SJSA1 (cell line): ENCODE results near the gene ATP6V0A1. TPM values are rescaled to one million over a fixed set of nuclear protein-coding genes. Genes with fewer than 3 reads are reported as not detected.
"Not testable (repeated sequence)": the region's sequence is repeated elsewhere in the genome, so short reads cannot be mapped to it uniquely, and the experiment has no call there.

Experiments used
- DNase-seq, 2 experiments: peaks; one replicate each; pipeline ENCODE4 v3.0.0-alpha.2; 2015 to 2020; ENCODE audit warnings: low spot score in 2 of 2, low read depth in 1 of 2
- H3K27ac ChIP-seq: fragments of 250-450 bp; sonication (Bioruptor Pico); 2 replicates; pipeline ENCODE4 v1.5.1; 2020; ENCODE audit warnings: mild to moderate bottlenecking, moderate library complexity
- H3K27me3 ChIP-seq: fragments of 250-450 bp; sonication (Bioruptor Pico); replicated peaks from 2 replicates; pipeline ENCODE4 v1.5.1; 2020; ENCODE audit warnings: mild to moderate bottlenecking, moderate library complexity
- H3K36me3 ChIP-seq: fragments of 250-450 bp; sonication (Bioruptor Pico); 2 replicates; pipeline ENCODE4 v1.5.1; 2020; ENCODE audit warnings: mild to moderate bottlenecking
- H3K4me1 ChIP-seq: fragments of 250-450 bp; sonication (Bioruptor Pico); replicated peaks from 2 replicates; pipeline ENCODE4 v1.6.1; 2021; ENCODE audit warnings: mild to moderate bottlenecking
- H3K4me3 ChIP-seq: fragments of 250-450 bp; sonication (Bioruptor Pico); 2 replicates; pipeline ENCODE4 v1.5.1; 2020; ENCODE audit warnings: mild to moderate bottlenecking
- H3K9me3 ChIP-seq: fragments of 250-450 bp; sonication (Bioruptor Pico); replicated peaks from 2 replicates; pipeline ENCODE4 v1.5.1; 2020; ENCODE audit warnings: mild to moderate bottlenecking
- total RNA-seq: library from RNA; depleted of rRNA; stranded (reverse); fragments of >200 nt; shearing (Covaris generic); gene quantifications from 2 replicates; pipeline ENCODE4 v1.2.3, GENCODE V29; 2014

ATP6V0A1 gene
- total RNA-seq, 1 experiment from 2014 or later = 14.8 TPM

DNA sequence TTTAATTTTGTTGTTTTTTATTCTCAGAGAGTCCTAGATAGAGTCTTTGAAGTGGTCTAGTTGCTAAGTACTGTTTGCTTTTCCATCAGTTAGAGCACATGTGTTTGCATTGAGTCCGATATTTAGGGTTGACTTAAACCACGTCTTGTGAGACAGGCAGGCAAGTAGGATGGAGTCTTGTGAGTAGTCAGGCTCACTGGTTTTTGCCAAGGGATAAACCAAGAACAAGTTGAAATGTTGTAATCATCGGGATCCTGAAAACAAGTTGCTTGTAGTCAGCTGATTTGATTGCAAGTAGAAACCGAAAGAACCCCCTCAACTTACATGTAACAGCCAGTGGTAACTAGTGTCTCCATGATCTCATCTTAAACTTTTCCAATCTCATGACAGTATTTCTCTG lies 17.2 kb downstream of the ATP6V0A1 start:
- no peak for DNase-seq
- Histone ChIP-seq H3K27ac (no peak overlapping the region), H3K4me3 (no peak overlapping the region), H3K4me1 (peaks cover 11% of the 10 kb centered on the region), H3K27me3 (no peaks in the 10 kb centered on the region), H3K36me3 (peaks cover 65% of the 10 kb centered on the region), H3K9me3 (no peaks in the 10 kb centered on the region)

DNA sequence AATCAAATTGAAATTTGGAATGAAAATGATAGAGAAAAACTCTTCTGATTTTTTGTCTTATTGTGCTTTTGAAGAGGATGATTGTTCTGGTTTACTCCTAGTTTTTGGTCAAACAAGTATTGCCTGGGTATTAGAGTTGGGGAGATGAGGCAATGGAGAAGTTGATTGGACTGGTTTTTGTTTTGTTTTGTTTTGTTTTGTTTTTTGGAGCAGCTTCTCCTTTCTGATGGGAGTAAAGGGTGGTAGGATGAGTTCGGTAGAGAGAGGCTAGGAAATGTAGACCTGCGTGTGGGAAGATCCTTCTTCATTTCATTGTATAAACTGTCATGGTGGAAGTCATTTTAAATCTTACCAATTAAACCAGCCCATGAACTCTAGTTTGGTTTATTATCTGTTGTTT lies 17.7 kb downstream of the ATP6V0A1 start:
- no peak overlapping the region for H3K27ac ChIP-seq
- H3K27me3 ChIP-seq = no peaks in the 10 kb centered on the region
- H3K36me3 ChIP-seq = peaks cover 67% of the 10 kb centered on the region
- no peak for DNase-seq
- H3K4me3 ChIP-seq = no peak overlapping the region
- H3K9me3 ChIP-seq = no peaks in the 10 kb centered on the region
- H3K4me1 ChIP-seq = peaks cover 11% of the 10 kb centered on the region

DNA sequence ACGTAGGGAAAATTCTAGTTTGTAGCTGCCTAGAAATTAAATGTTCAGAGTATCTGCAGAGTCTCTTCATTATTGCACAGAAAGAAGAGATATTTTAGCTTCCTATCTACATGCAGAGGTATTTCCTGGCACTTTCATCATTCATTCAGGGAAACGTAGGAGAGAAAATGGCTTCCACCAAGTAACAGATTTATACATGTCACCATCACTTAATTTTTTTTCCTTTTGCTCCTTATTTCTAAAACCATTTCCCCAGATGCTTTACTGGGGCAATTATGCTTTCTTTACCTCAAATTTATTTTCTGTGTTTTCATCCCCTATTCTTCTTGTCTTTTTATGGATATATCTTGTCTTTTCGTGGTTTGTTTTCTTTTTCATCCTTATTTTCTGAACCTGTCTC lies 18.5 kb downstream of the ATP6V0A1 start:
- Histone ChIP-seq H3K4me3 (no peak overlapping the region), H3K36me3 (peaks cover 69% of the 10 kb centered on the region), H3K27ac (no peak overlapping the region), H3K9me3 (no peaks in the 10 kb centered on the region), H3K4me1 (peaks cover 11% of the 10 kb centered on the region), H3K27me3 (no peaks in the 10 kb centered on the region)
- DNase-seq = no peak

- H3K9me3 ChIP-seq, H3K4me3 ChIP-seq, H3K4me1 ChIP-seq, H3K27me3 ChIP-seq, H3K27ac ChIP-seq, DNase-seq: not testable (repeated sequence)
- H3K36me3 ChIP-seq = peaks cover 69% of the 10 kb centered on the region
Measured at GRCh38 chr17:42477824-42478223, 19.1 kb downstream of the ATP6V0A1 start.

DNA sequence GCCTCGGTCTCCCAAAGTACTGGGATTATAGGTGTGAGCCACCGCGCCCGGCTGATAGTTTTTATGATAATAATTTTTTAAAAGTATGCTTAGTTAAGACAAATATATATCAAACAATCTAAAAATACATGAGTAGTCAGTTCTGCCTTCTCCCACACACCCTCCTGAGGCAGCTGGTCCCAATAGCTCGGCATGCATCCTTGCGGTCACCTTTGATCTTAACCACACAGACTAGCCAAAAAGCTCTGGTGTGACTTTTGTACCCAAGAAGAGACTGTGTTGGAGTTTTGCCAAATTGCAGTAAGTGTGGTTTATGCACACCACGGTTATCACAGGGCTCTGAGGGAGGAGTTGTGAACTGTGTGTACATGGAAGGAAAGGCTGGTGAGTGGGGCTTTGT lies 25.6 kb downstream of the ATP6V0A1 start:
- Histone ChIP-seq H3K9me3 (no peaks in the 10 kb centered on the region), H3K36me3 (peaks cover 73% of the 10 kb centered on the region), H3K27me3 (no peaks in the 10 kb centered on the region), H3K4me3 (no peak overlapping the region), H3K27ac (no peak overlapping the region), H3K4me1 (no peaks in the 10 kb centered on the region)
- DNase-seq = no peak

- H3K36me3 ChIP-seq = peaks cover 79% of the 10 kb centered on the region
- H3K4me1 ChIP-seq = no peaks in the 10 kb centered on the region
- no peak overlapping the region for H3K4me3 ChIP-seq
- H3K27ac ChIP-seq = no peak overlapping the region
- H3K9me3 ChIP-seq = no peaks in the 10 kb centered on the region
- H3K27me3 ChIP-seq = no peaks in the 10 kb centered on the region
- no peak for DNase-seq
Measured at GRCh38 chr17:42485680-42486079, 27.0 kb downstream of the ATP6V0A1 start.

DNA sequence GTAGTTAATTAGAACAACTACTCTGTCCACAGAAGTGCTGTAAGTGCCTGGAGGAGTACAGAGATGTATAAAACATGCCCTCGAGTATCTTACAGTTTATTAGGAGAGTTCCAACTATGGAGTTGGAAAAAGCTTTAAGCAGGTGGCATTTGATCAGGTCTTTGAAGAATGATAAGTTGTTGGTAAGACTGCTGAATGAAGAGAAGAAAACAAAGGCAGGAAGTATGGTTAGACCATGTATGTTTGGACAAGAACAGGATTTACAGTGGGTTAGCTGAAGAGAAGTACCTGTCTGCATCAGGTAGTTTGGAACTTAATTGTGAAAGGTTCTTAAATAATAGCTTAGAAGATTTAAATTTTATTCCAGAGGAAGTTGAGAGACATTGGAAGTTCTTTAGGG lies 29.4 kb downstream of the ATP6V0A1 start:
- H3K4me3 ChIP-seq = no peak overlapping the region
- H3K4me1 ChIP-seq = no peaks in the 10 kb centered on the region
- no peak overlapping the region for H3K27ac ChIP-seq
- no peaks in the 10 kb centered on the region for H3K9me3 ChIP-seq
- H3K36me3 ChIP-seq = peaks cover 78% of the 10 kb centered on the region
- no peak for DNase-seq
- no peaks in the 10 kb centered on the region for H3K27me3 ChIP-seq

GRCh38 chr17:42493319-42493718 lies 34.6 kb downstream of the ATP6V0A1 start:
- Histone ChIP-seq H3K9me3 (no peaks in the 10 kb centered on the region), H3K27me3 (no peaks in the 10 kb centered on the region), H3K36me3 (peaks cover 61% of the 10 kb centered on the region), H3K4me1 (no peaks in the 10 kb centered on the region), H3K27ac (no peak overlapping the region), H3K4me3 (no peak overlapping the region)
- no peak for DNase-seq

GRCh38 chr17:42494673-42495072 lies 36.0 kb downstream of the ATP6V0A1 start:
- Histone ChIP-seq H3K27ac (no peak overlapping the region), H3K4me1 (no peaks in the 10 kb centered on the region), H3K9me3 (no peaks in the 10 kb centered on the region), H3K4me3 (no peak overlapping the region), H3K36me3 (peaks cover 60% of the 10 kb centered on the region), H3K27me3 (no peaks in the 10 kb centered on the region)
- DNase-seq = no peak

DNA sequence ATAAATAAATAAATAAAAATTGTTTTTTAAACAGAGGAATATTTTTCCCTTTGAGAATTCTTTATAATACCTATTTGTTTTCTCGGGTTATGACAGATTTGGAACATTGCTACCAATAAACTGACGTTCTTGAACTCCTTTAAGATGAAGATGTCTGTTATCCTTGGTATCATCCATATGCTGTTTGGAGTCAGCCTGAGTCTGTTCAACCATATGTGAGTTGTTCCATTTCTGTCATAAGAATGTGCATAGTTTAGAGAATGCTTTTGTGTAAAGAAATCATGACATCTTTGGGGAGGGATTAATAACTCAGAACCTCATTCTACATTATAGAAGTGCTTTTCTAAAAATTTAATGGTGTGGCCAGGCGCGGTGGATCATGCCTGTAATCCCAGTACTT lies 40.1 kb downstream of the ATP6V0A1 start:
- H3K27me3 ChIP-seq = no peaks in the 10 kb centered on the region
- peaks cover 63% of the 10 kb centered on the region for H3K36me3 ChIP-seq

DNA sequence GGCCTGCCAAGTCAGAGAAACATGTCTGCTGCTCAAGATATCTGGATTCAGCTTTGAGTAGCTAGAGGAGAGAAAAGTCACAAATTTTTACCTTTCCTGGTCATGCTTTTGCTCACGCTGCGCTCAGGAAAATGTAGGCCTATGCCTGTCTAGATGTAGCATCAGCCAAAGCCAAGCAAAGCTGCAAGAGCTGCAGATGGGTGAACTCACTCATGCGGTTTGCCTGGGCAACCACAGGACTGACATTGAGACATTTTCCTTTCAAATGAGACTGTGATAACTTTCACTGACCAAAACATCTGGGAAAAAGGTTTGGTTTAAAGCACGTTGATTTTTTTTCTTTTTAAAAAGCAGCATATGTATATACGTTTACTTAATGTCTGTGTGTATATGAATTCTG lies 43.4 kb downstream of the ATP6V0A1 start:
- Histone ChIP-seq H3K4me1 (no peaks in the 10 kb centered on the region), H3K27ac (no peak overlapping the region), H3K4me3 (no peak overlapping the region), H3K36me3 (peaks cover 56% of the 10 kb centered on the region), H3K27me3 (no peaks in the 10 kb centered on the region), H3K9me3 (no peaks in the 10 kb centered on the region)
- no peak for DNase-seq

More for the DNA sequence above, 40.1 kb downstream of the ATP6V0A1 start:
- no peaks in the 10 kb centered on the region for H3K9me3 ChIP-seq
- no peaks in the 10 kb centered on the region for H3K4me1 ChIP-seq
- H3K27ac ChIP-seq = no peak overlapping the region
- no peak for DNase-seq
- no peak overlapping the region for H3K4me3 ChIP-seq

- no peaks in the 10 kb centered on the region for H3K4me1 ChIP-seq
- H3K27ac ChIP-seq = no peak overlapping the region
- peaks cover 60% of the 10 kb centered on the region for H3K36me3 ChIP-seq
- H3K27me3 ChIP-seq = no peaks in the 10 kb centered on the region
- DNase-seq = no peak
- no peak overlapping the region for H3K4me3 ChIP-seq
- H3K9me3 ChIP-seq = no peaks in the 10 kb centered on the region
Measured at GRCh38 chr17:42502926-42503325, 44.2 kb downstream of the ATP6V0A1 start.

DNA sequence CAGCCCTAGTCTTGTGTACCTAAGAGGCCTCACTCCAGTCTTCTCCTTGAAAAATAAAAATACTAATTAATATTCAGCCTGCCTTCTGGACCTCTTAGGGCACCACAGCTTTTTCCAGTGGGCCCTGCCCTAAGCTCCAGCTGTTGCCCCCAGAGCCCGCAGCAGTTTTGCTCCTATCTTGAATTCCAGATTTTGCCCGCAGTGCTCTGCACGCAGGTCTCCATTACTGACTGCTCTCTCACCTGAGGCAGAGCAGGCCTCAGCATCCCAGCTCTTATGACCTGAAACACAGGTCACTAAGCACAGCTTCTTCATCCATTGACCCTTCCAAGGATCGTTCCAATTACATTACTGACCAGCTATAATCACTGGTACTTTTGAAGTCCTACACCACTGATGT lies 49.0 kb downstream of the ATP6V0A1 start:
- no peaks in the 10 kb centered on the region for H3K9me3 ChIP-seq
- DNase-seq = no peak
- peaks cover 51% of the 10 kb centered on the region for H3K36me3 ChIP-seq
- H3K4me1 ChIP-seq = peaks cover 8% of the 10 kb centered on the region
- H3K27ac ChIP-seq = no peak overlapping the region
- no peaks in the 10 kb centered on the region for H3K27me3 ChIP-seq
- H3K4me3 ChIP-seq = no peak overlapping the region

DNA sequence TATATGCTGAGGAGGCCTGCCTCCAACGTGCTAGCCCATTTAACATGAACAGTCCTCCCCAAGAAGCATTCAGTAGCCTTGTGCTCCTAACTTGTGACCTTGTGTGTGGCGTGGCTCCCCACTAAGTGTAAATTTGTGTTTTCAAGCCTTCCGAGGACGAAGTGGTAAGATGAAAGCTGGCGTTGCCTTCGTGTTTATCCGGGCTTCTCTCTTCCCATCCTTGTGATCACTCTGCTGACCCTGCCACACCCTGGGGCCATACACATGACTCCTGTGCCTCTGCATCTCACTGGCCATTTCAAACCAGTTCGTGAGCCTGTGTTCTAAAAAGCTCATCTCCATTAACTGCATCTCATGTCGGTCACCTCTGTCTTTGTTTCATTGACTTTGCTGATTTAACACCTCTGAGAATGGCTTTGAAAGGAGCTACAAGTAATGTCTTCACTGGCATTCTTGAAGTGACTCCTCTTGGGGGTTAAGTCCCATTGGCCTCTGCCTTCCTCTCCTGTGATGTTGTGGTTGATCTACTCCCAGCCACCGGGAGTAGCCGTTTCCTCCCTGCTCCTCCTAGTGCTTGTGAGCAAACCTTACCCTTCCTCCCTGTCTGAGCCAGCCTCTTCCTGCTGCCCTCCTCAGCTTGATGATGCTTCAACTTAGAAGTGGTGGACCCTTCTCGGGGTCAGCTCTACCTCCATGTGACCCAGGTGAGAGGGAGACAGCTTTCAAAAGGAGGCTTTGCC lies 49.9 kb downstream of the ATP6V0A1 start:
- DNase-seq = no peak

DNA sequence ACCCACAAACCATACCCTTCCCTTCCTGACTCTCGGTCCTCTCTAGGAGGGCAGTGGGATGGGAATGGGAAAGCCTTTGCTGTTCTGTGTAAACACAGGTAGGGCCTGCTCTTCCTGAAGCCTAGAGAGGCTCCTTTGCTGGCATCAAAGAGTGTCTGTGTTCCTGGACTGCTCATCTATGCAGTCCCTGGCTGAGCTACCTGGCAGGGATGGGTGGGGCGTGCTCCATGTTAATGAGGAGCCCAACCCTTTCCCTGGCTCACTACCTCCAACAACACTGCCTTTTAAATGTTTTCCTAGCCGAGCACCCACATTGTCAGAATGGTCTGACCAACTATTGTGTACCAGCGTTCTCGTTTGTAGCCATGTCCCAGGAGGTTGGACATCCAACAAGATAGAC lies 50.7 kb downstream of the ATP6V0A1 start:
- Histone ChIP-seq H3K27ac (no peak overlapping the region), H3K4me1 (peaks cover 18% of the 10 kb centered on the region), H3K27me3 (no peaks in the 10 kb centered on the region), H3K36me3 (peaks cover 44% of the 10 kb centered on the region), H3K4me3 (no peak overlapping the region), H3K9me3 (no peaks in the 10 kb centered on the region)
- no peak for DNase-seq

More for the DNA sequence above, 49.9 kb downstream of the ATP6V0A1 start:
- peaks cover 43% of the 10 kb centered on the region for H3K36me3 ChIP-seq
- no peaks in the 10 kb centered on the region for H3K27me3 ChIP-seq
- no peak overlapping the region for H3K4me3 ChIP-seq
- no peak overlapping the region for H3K27ac ChIP-seq
- no peaks in the 10 kb centered on the region for H3K9me3 ChIP-seq
- peaks cover 17% of the 10 kb centered on the region for H3K4me1 ChIP-seq
